ENCODE data around the gene TEKTIP1.
"Not testable (repeated sequence)": the region's sequence is repeated elsewhere in the genome, so short reads cannot be mapped to it uniquely, and the experiment has no call there.

The TEKTIP1 gene

GRCh38 chr19:3508121-3508661, 30.8 kb upstream of the TEKTIP1 start:
- FAIRE-seq = not testable (repeated sequence)

DNA sequence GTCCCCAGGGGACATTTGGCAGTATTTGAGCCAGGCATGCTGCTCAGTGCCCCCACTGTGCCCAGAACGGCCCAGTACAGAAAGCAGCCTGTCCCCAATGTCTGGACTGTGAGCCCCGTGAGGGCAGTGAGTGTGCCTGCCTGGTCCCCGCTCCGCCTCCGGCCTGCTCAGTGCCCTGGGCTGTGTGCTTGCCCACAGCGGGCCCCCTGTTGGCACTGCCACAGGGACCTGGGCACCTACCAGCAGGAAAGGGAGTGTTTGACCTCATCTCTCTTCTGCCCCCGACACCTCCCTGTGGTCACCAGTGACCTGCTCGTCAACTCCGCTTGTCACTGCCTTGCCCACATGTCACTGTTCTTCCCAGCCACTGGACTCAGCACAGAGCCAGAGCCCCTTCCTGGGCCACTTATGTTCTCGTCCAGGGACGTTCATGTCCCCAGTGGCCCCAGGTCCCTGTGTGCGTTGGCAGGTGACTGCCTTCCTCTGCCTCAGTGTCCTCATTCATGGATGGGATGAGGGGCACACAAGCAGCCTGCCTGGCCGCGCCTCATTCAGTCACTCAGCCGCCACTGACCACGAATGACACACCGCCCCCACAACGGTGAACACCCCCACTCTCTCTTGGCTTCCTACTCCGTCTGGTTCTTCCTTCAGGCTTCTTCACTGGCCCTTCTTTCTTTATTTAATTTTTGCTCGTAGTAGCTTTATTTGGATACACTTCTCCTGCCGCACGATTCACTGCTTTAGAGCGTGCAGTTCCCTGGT, 30.0 kb upstream of the TEKTIP1 start:
- no peak for FAIRE-seq

- no peak for FAIRE-seq
Observed at GRCh38 chr19:3509566-3509989, 29.4 kb upstream of the TEKTIP1 start.

- FAIRE-seq = no peak
Observed at GRCh38 chr19:3510727-3511126, 28.2 kb upstream of the TEKTIP1 start.

DNA sequence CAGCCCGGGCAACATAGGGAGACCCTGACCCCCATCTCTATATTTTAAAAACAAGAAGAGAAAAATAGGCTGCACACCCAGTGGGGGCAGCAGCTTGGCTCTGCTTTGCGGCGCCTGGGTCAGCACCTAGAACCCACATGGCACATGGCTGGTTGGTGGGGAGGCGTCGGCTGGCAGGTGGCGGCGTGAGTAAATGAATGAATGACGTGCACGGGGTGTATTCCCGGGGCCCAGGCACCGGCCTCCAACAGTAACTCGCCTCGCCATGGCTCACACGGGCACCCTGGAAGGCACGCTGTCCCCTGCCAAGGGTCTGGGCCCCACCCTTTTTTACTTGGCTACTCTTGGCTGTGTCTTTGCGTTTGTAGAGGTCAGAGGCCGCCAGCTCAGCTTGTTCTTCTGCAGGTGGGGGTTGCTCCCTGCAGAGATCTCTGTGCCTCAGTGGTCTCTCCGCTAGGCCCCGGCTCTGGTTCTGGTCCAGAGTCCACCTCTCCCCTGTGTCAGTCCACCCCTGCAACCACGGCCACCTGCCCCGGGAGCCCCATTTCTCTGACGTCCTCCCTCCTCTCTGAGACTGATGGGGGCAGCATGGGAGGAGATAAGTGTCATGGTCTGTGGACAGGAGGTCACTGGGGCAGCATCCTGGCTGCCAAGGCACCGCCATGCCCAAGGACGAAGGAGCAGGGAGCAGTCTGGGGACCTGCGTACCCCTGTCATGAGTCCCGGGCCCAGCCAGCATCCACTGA, 27.3 kb upstream of the TEKTIP1 start:
- FAIRE-seq = no peak

GRCh38 chr19:3512562-3513228, 26.3 kb upstream of the TEKTIP1 start:
- no peak for FAIRE-seq

GRCh38 chr19:3513229-3514140, 25.5 kb upstream of the TEKTIP1 start:
- FAIRE-seq = no peak

DNA sequence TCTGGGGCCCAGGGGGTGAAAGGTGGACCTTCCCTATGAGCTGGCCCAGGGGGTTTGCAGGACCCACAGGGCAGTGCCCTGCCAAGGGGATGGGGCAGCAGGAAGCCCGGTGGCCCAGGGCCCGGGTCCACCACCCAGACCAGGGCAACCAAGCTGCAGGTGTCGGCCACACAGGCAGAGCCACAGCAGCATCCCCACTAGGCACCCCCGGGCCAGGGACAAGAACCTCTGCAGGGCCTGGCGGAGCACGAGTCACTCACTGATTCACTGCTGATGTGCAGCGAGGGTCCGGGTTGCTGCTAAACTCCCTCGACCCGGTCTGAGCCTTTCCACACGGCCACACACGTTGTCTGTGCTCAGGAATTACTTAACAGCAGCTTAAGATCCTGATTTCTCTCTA, 24.0 kb upstream of the TEKTIP1 start:
- FAIRE-seq = no peak

DNA sequence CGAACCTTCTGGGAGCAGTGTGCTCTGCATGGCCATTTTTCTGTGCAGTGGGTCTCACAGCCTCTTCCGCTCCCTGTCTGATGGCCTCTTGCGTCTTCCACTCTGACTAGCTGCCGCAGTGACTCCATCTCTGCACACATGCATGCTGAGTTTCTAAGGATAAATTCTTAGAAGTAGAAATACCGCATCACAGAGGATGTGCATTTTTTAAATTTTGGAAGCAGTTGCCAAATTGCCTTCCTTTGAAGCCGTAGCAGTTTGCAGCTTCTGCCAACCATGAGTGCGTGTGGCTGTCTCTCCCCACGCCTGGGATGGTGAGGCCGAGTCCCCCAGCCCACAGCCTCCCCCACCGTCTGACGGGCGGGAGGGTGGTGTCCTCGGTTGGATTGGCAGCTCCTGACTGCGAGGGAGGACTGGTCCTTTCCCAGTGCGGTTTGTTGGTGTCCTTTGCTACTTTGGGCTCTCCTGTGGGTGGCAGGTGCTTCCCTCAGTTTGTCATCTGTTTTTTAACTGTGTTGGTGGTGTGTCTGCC, 23.0 kb upstream of the TEKTIP1 start:
- FAIRE-seq = no peak

DNA sequence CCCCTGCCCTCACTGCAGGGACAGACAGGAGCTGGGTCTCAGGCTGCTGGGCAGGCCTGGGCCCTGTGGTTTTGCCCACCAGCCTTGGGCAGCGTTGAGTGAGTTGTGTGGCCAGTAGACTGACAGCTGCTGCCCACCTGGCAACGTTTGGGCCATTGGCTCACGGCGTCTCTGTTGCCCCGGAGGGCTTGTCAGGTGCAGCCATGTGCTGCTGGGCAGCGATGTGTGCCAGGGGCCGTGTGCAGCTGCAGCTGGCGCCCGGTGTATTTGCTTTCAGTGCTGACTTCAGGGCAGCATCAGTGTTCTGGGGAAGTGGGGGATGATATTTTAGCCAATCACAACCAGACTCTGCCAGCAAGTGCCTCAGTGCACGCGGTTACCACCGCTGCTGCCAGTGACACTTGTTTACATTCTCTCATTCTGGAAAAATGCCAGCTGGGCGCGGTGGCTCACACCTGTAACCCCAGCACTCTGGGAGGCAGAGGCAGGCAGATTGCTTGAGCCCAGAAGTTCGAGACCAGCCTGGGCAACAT, 22.2 kb upstream of the TEKTIP1 start:
- FAIRE-seq = no peak

GRCh38 chr19:3517638-3518037, 21.3 kb upstream of the TEKTIP1 start:
- no peak for FAIRE-seq

DNA sequence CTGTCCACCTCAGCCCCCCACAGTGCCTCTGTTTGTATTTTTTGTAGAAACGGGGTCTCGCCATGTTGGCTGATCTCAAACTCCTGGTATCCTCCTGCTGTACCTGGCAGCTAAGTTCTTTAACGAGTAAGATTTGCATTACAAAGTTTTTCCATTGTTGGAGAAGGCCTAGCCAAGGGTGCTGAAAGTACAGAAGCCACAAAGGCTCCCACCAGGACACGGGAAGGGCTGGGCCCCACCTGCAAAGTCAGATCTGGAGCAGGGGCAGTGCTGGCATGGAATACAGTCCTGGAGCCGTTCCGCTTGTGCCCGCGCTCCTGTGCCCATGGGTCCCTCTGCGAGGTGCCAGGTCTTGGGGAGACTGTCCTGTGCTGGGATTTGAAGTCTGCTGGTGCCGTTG, 20.7 kb upstream of the TEKTIP1 start:
- no peak for FAIRE-seq

GRCh38 chr19:3518659-3519058, 20.3 kb upstream of the TEKTIP1 start:
- no peak for FAIRE-seq

- no peak for FAIRE-seq
Observed at GRCh38 chr19:3519126-3519525, 19.8 kb upstream of the TEKTIP1 start.

DNA sequence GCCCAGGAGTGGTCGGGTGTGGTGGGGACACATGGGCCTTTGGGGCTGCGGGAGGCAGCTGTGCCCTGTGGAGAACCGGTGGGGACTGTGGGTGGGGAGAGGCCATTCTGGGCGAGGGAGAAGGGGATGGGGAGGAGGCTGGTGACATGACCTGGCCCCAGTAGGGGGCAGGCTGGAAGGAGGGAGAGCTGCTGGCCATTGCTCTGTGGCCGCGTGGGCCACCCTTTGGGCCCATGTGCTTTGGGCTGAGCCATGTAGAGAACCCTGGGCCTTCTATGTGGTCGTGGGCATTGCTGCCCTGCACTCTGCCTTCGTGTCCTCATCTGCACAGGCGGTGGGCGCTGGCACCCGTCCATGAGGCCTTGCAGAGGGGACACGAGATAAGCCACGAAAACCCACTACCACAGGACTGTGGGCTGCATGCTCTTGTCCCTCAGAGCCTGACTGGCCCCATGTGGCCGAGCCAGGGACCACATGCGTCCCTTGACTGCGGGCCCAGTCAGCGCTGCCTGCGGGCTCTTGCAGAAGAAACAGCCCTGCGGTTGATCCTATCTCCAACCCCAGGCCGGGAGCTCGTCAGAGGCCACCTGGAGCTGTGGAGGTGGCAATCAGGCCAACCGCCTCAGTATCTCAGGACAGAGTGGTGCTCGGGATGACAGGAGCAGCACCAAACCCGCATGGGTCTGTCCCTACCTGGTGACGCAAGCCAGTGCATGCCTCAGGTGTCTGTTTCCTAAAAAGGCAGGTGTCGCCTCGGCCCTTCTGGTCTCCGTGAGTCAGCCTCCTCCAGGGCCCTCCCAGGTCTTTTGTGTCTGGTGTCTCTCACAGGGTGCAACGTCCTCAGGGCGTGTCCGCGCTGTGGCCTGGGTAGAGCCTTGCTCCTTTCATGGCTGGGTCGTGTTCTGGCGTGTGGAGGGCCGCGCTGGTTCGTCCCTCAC, 18.5 kb upstream of the TEKTIP1 start:
- FAIRE-seq = no peak

- FAIRE-seq = no peak
Observed at GRCh38 chr19:3521104-3521445, 17.9 kb upstream of the TEKTIP1 start.

GRCh38 chr19:3522421-3523360, 16.3 kb upstream of the TEKTIP1 start:
- FAIRE-seq = no peak

DNA sequence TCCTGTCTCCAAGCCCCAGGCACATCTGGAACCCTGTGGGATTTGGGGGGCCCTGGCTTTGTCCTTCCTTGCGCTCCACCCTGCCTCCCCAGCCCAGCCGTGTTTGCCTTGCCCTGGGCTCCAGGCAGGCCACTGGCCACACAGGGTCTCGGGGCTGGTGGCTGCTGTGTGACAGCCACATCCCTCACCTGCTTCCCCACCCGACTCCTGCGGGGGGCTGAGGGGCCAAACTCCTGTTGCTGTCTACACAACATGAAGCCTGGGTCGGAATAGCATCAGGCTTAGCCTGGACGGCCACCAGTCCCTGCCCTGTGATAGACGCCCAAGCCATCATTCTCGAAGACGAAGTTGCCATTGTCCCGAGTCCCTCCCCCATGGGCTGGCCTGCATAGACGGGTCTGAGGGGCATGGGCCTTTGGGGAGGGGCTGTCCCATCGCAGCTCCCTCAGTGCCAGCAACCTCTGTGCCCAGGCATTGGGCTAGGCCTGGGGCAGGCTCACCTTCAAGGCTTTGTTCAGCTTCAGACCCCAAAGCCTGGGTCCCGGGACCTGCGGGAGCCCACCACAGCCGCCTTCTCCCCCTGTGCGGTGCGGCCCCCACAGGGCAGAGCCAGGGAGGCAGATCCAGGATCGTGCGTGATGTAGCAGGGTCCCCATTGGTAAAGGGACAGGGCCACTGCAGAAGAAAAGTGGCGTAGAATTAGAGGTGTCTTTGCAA, 15.5 kb upstream of the TEKTIP1 start:
- no peak for FAIRE-seq

Data from colon (tissue), 2 donors.